NCI-H2227 (cell line): Measurements from ENCODE around the gene EIF3L.
A peak's percentile ranks its signal among the peaks of the same experiment; 100 is the strongest.

Source experiments
- DNase-seq: peaks from one replicate; lab custom pipeline; 2025; ENCODE audit not compliant: unreplicated experiment; lab: John Stamatoyannopoulos, UW

The EIF3L gene

GRCh38 chr22:37850801-37851200, 1.6 kb downstream of the EIF3L start:
- DNase-seq = no peak

DNA sequence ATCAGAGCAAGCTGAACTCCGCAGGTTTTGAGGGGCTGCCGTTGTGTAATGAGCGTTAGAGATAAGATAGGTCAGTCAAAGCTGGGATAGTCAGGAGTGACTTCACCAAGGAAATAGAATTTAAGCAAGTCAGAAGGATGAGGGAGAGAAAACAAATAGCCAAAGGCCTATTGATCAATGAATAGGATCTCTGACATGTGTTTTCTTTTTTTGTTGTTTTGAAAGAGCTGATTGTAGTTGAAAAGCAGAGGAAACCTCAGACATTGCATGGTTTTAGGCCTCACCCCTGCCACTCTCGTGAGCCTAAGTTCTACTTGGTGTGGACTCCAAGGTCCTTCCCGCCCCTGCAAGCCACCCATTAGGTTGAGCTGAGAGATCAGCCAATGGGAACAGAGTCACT, 3.2 kb downstream of the EIF3L start:
- no peak for DNase-seq

DNA sequence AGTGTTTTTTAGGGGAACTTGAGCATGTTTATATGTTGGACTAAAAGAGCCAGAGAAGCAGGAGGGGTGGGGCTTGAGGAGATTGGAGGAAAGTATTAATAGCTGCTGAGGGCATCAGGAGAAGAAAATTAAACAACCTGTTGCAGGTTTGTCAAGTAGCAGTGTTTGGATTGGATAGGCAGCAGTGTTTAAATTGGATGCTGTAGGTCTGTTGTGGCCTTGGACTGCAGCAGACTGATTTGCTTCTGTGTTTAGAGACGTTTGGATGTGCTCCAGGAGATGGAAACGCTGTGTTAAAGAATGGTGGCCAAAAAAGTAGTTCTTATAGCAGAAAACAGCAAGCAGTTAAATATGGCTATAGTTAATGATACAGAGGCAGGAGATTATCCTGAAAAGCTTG, 5.7 kb downstream of the EIF3L start:
- no peak for DNase-seq

- no peak for DNase-seq
Measured at GRCh38 chr22:37855462-37855861, 6.2 kb downstream of the EIF3L start.

DNA sequence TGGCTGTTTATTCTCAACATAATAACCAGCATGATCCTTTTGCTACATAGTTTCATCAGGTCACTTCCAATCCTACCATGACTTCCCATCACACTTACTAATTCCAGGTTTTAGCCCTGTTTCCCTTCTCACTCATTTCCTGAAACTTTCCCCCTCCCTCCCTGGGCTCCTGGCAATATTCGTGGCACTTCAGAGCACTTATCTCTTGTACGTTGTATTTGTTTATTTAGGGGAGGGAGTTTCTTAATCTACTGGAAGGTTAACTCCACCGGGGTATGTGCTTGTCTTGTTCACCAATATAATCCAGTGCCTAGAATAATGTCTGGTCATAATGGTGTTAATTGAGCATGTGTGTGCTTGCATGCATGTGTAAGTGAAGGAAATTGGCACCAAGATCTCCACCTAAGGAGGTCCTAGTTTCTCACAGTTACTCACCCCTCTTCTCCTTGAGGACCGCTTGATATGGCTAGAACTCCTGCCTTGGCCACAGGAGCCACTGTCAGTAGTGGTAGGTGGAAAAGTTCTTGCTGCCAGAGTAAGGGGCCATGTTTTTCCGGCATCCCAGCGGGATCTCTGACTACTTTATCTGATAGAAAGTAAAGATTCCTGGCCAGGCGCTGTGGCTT, 11.7 kb downstream of the EIF3L start:
- no peak for DNase-seq

DNA sequence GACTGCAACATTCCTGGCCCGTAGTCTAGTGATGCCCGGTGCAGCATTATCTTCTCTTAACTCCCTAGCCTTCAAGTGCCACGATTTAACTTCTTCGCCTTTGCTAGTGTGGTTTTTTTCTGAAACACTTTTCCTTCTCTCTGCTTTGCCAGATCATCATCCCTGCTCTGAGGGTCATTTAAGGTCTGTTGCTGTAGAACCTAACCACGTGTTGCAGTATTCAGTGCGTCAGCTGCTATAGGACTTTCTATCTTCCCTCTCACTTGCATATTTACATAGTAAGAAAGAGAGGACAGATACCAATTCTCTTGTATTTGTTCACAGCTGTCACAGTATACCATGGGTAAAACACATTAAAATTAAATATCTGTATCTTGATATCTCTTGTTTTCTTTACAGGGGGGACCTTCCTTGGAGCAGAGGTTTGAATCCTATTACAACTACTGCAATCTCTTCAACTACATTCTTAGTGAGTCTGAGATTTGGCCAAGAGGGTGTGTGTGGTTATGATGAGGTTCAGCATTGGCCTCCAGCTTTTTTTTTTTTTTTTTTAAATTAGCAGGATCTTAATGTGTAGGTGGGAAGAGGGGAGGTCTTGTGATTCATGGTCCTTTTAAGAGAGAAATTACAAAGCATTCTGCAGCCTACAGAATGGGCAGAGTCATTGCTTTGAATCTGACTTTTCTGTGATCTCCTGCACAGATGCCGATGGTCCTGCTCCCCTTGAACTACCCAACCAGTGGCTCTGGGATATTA, 13.5 kb downstream of the EIF3L start:
- peak; percentile 28 for DNase-seq

- DNase-seq = no peak
Measured at GRCh38 chr22:37865510-37865909, 16.3 kb downstream of the EIF3L start.

GRCh38 chr22:37870273-37870672, 21.1 kb downstream of the EIF3L start:
- DNase-seq = no peak

GRCh38 chr22:37880668-37881440, 31.6 kb downstream of the EIF3L start:
- DNase-seq = no peak

- no peak for DNase-seq
Measured at GRCh38 chr22:37884420-37884819, 35.2 kb downstream of the EIF3L start.

DNA sequence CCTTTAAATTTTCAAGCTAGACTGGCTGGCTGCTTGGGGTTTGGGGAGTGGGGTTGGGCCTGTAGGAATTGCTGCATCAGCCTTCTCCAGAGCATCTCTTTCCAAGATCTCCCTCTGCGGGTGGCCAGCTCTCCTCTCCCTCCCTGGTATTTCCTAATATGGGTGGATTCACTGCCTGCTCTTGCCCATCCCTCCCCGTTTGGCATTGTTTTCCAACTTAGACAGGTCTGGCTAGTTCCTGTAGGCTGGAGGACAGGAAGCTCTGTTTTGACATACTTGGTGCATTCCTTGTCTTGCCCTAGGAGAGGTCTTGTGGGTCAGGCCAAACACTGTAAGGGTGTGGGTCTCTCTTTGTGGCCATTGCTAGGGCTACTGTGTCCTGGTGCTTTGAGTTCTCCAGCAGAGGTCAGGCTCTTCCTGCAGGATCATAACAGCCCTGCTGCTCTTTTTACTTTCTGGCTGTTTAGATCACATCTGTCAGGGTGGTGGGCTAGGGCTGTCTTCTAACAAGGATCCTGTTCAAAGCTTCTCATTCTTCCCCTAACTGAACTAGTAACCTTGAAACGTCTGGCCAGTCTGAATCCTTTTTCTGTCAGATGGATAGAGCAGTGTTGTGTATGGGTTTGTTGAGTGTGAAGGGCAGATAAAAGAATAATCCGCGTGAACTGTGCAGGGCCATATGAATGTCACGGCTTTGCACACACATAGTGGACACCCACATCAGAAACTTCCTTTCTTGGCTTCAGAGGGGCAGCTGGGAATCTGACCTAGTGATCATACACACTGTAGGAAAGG, 38.6 kb downstream of the EIF3L start:
- DNase-seq = no peak

GRCh38 chr22:37891926-37892325, 42.7 kb downstream of the EIF3L start:
- DNase-seq = no peak

DNA sequence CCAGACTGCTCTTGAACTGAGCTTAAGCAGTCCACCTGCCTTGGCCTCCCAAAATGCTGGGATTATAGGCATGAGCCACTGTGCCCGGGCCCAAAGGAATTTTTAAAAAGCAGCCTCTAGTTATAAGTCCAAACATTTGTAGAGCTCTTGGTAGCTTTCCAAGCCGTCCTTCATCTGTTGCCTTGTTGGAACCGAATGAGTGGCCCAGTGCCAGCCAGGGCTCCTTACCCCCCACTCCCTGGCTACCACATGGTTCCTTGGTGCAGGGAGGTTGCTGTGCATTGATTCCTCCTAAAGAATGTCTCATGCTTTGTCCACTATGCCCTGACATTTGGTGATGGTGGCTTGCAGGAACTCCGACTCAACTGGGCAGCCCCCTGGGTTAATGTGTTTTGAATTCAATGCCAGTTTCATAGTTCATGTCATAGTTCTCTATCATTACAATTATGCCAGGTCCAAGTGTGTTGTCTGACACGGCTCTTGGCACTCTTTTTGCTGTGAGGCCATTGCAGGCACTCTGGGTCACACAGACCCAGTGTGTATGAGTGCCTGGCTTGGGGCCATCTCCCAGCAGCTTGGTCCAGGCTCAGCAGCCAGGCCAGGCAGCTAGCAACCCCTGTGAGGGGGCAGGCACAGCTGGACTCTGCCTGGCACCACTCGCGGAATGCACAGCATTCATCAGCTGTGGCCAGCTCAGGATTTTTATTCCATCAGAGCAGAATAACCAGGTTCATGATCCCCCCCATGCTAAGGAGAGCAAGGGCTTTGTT, 43.5 kb downstream of the EIF3L start:
- DNase-seq = no peak

GRCh38 chr22:37893583-37893983, 44.4 kb downstream of the EIF3L start:
- DNase-seq = no peak

DNA sequence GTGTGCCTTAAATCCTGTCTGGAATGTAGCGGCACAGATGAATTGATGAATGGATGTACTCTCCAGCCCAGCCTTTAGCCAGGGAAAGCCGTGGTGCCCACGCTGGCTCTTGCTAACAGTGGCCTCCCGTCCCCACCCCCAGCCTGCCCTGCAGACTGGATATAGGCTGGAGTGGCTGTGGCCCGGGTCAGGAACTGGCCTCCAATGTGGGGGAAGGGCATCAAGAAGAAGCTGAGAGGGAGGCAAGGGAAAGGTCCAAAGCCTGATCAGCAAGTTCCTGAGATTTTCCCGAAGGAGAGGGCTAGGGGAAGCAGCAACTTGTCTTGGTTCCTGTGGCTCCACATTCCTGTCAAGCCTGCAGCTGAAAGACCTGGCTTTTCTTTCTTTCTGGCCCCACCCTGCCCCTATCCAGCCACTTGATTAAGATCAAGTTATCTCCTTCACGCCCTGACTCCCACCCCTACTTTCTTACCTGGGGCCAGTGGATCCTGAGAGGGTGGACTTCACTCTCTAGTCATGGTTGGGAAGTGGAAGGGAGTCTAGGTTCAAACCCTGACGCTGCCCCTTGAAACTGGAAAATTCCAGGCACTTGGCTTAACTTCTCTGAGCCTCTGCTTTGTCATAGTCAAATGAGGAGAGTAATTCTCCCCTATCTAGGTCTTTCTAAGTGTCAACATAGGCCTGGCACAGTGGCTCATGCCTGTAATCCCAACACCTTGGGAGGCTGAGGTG, 45.9 kb downstream of the EIF3L start:
- DNase-seq = no peak

DNA sequence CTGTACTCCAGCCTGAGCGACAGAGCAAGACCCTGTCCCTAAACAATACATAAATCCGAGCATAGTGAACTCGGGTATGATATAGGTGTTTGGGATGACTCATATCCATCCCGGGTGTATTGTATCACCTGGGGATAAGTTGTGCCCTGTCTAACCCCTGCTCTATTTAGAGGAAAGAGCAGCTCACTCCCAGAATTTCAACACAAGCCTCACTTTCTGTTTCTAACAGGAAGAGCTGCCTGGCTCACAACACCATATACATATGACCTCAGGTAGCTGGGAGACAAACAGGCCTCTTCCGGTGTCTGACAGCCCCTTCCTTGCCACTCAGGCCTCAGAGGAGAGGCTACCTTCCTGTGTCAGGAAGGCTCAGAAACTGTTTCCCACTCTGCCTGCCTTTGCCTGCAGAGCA, 47.0 kb downstream of the EIF3L start:
- no peak for DNase-seq

- no peak for DNase-seq
Measured at GRCh38 chr22:37896939-37897338, 47.7 kb downstream of the EIF3L start.

- no peak for DNase-seq
Measured at GRCh38 chr22:37897807-37898206, 48.6 kb downstream of the EIF3L start.

DNA sequence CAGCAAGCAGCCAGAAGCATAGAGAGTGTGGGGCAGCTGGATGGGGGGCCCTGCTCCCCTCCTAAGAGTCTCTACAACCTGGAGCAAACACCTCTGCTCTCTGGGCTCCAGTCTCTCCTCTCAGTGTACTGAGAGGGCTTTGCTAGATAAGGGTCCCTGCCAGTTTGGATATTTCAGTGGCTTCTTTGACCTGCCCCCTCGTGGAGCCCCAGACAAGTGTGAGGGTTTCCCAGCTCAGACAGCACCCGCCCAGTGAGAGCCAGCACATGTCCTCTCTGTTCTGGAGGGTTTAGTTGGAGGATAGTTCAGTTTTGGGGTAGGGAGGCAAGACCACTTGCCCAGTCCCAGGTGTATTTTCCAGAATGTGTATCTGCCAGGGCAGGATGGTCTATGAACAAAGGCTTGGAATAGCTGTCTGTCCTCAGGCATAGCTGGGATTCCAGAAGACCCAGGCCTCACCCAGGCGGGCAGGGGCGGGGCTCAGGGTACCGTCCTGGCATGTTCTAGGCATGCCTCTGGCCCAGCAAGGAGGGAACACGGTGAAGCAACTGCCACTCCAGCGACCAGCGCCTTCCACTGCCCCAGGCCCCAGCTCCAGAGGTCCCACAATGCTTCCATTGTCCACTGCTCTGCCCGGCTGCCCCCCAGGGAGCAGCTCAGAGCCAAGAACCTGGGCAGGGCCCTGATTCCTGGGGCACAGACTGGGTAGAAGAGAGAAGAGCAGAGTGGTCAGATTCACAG, 49.4 kb downstream of the EIF3L start:
- no peak for DNase-seq
